GM19023 (cell line): ENCODE data around the gene DNAAF8.

Experiments
- ATAC-seq: cut with Tn5 transposase; IDR thresholded peaks from one replicate; pipeline ENCODE4 v1.9.1; 2021; ENCODE audit warnings: mild to moderate bottlenecking, moderate library complexity; ENCODE audit not compliant: unreplicated experiment

DNAAF8 gene

DNA sequence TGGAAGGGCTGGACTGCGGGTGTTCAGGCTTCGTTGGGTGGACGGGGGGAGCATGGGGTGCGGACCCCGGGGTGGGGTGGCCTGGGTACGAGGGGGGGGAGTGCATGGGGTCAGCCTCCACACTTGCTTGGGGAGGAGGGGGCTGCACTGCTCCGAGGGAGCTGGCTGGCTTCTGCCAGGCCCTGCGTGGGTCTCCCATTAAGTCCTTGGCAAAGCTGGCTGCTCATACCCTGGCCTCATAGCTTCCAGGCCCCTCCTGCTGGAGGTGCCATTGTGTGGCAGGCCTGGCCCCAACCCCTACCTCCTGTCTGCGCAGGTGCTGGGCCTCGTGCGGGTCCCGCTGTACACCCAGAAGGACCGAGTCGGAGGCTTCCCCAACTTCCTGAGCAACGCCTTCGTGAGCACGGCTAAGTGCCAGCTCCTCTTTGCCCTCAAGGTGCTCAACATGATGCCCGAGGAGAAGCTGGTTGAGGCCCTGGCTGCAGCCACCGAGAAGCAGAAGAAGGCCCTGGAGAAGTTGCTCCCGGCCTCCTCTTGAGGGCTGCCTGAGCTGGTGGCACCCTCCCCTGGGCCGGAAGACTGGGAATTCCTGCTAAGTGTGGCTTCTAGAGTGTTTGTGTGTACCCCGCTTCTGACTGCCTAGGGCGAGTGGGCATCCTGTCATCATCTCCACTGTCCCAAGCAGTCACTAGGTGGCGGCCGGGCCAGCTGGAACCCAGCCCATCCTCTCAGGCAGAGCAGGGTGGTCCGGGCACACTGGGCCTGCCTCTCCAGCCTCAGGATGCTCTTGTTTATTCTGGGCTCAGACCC lies 39.5 kb upstream of the DNAAF8 start:
- ATAC-seq = no peak

DNA sequence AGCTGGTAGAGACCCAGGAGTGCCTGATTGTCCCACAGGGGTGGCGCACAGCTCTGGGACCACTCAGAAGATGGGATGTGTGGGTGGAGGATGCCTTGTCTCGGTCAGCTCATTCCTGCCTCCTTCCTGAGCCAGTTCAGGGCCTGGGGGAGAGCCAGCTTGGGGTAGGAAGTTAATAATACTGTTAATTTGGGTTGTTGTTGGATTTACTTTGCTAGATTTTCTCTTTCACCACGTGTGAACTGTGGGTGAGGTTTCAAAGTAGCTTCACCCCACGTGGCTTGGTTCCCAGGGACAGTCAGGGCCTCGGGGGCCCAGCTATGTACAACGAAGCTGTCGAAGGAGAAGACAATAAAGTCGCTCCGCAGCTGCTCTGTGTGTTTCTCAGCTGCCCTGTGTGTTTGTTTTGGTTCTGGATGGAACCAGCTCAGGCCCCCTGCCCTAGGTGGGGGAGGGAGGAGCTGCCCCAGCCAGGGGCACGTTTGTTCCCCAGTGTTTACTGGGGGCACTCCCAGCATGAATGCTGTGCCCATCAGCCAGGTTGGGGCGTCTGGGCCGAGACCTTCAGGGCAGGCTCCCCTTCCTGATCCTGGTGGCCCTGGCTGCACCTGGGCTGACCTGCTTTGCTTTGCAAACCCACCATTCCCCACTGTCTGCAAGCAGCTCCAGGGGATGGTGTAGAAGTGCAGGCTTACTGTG lies 38.7 kb upstream of the DNAAF8 start:
- ATAC-seq = no peak

DNA sequence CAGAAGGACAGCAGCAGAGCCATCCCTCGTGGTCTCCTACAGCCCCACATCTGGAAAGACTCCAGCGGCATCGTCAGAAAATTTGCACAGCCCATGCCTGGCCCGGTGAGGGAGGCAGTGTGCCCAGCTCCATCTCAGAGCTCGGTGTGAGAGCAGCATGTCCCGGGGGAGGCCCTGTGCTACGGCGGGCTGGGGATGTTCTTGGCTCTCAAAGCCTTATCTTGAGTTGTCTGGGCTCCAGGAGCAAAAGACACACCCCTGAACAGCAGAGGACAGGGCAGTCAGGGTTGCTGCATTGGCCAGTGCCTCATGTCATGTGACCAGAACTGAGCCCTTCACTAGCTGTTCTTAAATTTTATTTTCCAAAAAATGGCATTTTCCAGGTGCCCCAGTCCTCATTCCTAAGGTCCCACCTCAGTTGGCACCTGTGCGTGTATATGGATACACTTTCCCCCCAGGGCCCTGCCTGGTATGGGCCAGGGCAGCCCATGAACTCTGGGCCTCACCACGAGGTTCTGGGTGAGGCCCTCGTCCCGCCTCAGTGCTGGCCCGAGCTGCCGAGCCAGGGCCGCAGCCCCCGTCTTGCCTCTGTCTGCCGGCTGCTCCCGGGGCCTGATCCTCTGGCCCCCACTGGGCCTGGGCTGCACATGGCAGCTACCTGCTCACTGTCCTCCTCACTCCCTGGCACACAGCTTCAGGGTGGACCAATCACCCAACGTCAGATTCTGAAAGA lies 38.0 kb upstream of the DNAAF8 start:
- ATAC-seq = no peak

DNA sequence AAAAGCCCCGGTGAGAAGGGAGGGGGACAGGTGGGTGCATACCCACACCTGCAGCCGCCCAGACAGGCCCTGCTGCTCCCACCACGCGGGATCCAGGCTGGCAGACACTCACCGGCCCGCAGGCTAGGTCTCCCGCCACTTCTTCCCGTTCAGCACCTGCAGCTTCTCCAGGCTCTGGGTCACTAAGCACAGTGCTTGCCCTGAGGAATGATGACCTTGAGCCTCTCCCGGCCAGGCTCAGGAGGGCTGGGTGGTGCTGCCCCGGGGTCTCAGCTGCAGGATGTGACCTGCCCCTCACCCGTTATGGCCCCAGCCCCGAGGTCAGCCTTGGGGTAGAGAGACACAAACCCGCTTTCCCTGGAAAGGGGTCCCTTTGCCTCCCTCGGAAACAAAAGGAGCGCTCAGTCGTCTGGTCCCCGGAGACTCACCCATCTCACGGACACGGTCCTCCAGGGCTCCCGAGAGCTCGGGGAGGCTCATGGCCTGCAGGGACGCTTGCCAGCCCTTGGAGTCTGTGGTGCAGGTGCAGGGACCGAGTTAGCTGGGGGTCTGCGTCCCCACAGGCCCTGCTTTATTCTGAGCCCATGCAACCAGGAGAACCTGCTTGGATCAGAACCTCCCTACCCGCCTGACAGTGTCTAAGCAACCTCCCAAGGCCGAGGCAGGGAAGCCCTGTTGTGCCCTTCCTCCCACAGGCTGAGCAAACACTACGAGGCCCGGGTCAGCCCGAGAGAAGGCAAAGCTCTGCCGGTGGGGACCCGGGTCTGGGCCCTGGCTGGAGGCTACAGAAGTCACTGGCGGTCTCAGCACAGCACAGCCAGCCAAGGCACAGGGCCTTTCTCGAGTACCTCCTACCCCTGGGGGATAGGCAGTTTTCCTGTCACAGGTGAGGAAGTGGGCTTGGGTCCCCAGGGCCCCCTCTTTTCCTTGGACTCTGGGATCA lies 37.2 kb upstream of the DNAAF8 start:
- ATAC-seq = no peak

DNA sequence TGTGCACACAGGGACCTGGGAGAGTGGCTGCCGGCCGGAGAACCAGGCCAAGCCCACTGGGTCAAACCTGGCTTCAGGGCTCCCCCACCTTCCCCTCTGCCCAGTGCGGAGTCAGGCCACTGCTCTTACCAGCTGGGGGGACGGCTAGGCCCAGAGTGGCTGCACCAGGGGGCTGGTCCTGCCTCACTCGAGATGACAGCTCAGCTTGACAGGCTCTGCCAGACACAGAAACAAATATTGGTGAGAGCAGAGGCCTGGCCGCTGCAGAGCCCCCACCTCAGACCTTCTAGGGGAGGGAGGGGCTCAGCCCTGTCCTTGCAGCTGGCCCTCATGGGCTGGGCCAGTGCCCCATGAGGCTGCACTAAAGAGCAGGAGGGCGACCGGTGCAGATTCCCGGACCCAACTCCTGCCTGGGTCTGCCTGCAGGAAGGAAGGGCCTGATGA lies 36.5 kb upstream of the DNAAF8 start:
- no peak for ATAC-seq

DNA sequence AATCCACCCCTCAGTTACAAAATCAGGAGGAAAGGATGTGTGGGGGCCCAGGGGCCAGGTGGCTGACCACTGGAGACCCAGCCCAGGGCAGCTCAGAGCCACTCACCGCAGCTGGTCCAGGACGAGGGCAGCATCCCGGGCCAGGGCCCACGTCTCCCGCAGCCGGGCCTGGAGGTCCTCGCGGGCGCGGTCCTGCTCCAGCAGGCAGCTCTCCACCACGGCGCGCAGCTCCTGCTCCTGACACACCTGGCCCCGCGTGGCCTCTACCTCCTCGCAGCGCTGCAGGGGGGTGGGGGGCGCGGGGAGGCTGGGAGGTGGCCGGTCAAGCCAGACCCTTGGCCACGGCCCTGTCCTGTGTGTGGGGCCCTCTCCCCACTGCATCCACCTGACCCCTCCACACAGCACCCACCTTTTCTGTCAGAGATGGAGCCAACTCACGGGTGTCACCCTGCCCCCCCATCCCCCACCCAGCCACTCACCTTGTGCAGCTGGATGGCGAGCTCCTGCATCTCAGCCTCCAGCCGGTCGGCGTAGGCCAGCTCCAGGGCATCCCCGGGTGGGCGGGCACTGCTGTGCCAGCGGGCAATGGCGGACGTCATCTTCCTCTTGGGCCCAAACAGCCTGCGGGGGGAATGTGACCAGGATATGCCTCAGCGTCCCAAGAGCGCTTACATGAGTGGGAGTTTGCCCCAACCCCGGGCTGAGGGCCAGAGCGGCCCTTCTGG lies 35.9 kb upstream of the DNAAF8 start:
- ATAC-seq = no peak

DNA sequence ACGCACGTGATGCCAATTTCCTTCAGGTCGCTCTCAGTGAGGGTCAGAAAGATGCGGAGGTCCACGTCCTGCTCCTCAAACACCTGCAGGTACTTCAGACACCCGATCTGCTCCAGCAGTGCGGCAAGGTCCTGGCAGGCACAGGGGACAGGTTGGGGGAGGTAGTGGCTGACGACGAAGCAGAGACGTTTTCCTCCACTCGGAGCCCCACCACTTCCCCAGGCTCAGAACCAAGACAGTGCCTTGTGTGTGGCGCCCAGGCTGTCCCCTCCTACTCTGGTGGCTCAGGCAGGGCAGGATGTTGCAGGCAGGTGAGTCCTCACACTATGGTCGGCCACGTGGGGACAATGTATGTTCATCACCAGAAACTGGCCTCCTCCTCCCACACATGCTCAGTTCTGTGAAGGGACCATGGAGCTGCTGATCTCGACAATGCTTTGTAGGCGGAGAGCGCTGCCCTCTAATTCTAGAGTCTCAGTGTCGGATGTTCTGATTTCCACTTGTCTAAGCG lies 35.2 kb upstream of the DNAAF8 start:
- no peak for ATAC-seq

DNA sequence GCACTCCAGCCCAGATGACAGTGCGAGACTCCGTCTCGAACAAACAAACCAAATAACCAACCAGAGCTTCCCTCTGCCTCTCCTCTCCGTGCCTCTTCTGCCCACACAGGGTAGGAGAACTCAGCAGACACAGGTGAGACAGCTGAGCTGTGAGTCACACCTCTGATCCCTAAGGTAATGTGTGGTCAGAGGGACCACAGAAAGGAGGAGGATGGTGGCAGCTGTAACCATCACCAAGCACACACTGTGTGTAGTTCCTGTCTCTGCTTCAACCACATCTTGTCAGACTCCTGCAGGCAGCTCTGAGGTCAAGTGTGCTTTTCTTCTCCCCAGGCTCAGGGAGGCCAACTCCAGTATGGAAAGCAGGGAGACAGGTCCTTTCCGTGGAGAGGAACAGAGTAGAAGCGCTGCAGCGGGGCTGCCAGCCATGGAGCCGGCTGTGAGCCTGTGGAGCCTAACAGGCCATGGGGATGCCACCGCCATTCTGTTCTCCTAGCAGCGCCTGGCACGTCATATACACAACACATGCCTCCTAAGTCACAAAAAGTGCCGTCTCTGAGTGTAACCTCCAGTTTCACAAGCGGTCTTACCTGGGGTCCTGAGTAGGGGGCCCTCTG lies 33.8 kb upstream of the DNAAF8 start:
- no peak for ATAC-seq

DNA sequence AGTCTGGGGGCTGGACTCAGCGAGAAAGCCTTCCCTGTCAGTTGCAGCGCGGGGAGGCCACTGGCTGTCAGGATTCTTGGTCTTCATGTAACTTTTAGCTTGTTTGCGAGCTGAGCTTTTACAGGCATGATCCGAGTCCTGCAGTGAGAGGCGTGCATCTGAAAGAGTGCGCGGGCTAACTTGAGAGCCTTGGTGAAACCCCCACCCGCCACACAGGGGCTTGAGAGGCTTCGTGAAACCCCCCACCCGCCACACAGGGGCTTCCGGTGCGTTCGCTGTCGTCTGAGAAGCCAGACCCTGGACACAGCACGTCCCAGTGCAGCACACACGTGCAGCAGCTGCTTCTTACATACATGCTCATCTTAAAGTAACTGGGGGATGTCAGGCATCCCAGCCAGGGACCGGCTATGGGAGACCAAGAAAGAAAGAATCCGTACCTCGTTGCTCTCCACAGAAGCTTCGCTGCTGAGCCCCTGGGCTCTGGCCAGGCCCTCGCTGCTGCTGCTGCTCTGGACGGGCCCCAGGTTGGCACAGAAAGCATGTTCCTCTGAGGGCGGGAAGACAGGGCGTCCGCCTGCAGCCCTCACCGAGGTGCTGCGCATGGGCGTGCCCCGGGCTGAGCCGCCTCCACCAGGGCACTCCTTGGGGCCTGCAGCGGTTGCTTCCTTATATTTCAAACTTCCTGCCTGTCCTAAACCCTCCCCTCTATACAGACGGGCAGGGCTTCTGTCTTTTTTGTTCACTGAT lies 33.2 kb upstream of the DNAAF8 start:
- no peak for ATAC-seq

DNA sequence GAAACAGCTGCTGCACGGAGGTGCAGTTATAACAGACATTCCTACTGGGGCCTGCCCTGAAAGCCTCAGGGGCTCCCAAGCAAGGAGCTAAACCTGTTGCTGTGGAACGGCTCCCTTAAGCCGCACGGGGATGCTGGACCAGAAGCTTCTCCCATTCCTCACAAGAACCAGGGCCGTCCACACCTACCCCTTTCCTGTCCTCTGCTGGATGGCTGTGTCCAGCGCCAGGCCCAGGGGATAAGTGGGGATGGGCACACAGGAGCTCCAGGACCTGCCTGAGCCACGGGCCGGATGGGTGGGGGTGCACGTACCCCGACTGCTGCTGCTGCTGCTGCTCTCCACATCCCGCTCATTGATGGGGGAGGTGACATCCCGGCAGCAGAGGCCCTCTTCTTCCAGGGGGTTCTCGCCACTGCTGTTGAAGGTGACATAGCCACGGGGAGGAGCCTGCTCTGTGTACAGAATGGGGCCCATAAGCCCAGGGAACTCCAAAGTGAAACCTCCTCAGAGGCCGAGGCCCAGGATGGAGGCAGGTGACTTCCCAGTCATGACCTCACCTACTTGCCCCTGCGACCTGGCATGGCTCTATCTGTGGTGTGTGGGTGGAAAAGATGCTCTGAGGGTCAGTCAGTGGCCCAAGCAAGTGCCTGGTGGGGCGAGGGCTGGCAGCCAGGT lies 32.4 kb upstream of the DNAAF8 start:
- ATAC-seq = no peak

DNA sequence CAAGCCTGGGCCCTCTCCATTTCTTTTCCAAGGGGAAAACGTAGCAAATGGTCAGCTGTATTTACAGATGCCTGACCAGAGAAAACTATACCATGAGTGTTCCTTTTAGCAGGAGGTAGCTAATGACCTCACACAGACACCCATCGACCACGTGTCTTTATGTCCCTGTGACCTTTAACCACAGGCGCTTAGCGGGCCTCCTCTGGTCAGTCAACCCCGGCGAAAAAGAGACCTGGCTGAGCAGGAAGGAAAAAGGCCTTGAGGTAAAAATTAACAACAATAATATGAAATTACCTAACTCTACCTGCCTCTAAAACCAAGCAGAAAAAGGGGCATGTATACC lies 31.9 kb upstream of the DNAAF8 start:
- no peak for ATAC-seq

DNA sequence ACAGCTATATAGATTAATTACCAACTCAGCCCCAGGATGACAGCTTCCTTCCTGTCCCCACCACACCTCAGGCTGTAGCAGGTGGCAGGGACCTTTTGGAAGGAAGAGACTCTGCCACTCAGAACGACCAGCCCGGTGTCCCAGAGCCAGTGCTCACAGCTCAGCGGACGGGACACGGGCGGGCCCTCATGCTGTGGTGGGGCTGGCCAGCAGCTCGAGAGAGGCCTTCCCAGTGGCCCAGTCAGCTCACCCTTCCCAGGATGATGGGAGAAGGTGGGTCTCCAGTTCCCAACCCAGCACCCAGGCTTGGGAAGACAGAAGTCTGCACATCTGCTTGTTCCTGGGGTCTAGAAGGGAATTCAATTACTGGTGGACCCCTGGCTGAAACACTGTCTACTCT lies 30.4 kb upstream of the DNAAF8 start:
- ATAC-seq = no peak

DNA sequence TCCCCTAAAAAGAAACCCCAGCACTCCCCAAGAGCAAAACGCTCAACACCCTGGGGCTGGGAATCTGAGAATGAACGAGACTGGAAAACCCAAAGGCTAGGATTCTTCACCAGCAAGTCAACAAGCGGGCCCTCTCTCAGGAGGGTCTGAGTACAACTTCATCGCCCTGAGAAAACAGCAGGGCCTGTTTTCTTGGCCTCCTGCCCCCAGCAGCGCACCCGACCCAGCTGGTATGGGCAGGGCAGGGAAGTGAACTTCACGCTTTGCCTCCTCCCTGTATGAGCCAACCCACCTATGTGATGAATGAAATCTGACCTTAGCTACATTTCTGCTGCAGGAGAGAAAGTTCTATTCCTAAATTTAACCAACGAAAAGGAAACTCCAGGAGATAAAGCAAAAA lies 29.8 kb upstream of the DNAAF8 start:
- no peak for ATAC-seq

DNA sequence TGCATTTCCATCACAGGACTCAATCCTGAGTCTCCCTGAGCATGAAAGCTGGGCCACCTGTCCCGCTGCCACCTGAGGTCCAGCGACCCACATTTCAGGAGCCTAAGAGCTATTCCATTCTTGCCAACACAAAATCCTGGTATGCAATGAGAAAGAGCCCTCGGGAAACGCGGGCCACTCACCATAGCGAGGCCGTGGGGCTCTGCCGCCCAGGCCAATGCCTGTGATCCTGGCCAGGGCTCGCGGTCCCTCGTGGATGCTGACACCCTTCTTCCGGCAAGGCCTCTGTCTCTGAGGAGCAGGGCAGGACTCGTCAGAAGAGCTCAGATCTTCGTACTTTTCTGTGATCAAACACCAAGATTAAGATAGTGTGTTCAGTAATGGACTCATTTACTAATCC lies 29.4 kb upstream of the DNAAF8 start:
- ATAC-seq = no peak

DNA sequence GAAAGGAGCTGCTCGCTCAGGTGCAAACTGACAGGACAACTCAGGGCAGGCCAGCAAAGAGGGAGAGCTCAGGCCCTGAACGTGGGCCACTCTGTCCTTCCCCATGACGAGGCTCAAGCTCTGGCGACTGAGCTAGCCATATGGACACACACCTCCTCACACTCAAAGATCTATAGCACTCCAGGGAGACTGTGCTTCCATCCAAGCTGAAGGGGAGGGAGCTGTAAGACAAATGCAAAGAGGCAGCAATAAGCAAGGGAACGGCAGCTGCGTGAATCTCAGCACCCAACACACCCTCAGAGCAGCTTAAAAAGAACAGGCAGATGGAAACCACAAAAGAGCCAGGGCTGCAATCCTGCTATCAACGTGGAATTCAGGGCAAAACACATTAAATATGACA lies 27.5 kb upstream of the DNAAF8 start:
- ATAC-seq = no peak

DNA sequence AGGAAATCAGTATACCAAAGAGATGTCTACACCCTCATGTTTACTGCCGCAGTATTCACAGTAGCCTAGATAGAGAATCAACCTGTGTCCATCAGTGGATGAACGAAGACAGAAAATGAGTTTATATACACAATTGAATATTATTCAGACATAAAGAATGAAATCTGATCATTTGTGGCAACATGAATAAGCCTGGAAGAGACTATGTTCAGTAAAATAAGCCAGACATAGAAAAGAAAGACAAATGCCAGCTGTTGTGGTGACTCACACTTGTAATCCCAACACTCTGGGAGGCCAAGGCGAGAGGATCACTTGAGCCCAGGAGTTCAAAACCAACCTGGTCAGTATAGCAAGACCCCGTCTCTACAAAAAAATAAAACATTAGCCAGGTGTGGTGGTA lies 24.9 kb upstream of the DNAAF8 start:
- no peak for ATAC-seq

DNA sequence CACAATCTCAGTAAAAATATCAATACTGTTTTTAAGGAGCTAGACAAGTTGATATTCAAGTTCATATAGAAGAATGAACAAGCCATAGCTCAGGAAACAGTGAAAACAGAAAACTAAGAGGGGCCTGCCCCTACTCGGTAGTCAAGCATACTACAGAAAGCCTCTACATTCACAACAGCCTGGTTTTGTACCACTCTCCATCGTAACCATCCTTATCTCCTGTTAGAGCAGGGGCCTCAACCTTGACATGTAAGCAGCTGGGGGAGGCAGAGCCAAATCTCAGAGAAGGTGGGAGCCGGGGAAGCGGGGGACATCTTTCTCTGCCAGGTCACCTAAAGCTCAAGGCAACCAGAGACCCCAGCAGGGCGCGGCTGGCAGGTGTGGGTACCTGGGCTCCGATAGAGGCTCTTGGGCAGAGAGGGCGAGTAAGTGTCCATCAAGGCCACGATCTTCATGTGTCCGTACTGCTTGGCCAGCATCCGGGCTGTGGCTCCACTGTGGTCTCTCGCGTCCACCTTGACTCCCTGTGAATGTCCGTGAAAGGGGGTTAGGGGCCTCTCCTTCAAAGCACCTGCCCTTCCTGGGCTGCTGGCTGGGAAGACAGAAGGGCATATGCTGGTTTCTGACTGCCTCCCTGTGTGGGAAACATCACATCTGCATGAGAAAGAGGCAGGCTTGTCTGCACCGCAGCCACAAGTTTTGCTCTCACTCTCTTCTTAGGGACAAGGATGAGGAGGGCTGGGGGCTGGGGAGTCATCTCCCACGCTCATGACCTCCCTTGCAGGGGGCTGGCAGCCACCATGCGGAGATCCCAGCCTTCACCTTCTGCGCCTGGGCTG lies 20.5 kb upstream of the DNAAF8 start:
- ATAC-seq = no peak
